ENCODE data around the gene PCF11.
"Not testable (repeated sequence)": the region's sequence is repeated elsewhere in the genome, so short reads cannot be mapped to it uniquely, and the experiment has no call there.

DNA sequence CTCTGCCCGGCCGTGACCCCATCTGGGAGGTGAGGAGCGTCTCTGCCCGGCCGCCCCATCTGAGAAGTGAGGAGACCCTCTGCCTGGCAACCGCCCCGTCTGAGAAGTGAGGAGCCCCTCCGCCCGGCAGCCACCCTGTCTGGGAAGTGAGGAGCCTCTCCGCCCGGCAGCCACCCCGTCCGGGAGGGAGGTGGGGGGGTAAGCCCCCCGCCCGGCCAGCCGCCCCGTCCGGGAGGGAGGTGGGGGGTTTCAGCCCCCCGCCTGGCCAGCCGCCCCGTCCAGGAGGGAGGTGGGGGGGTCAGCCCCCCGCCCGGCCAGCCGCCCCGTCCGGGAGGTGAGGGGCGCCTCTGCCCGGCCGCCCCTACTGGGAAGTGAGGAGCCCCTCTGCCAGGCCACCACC is 23.7 kb upstream of the PCF11 start:
- TF ChIP-seq POLR2A (IDR thresholded peaks at IDR 0.05; ENCODE audit: insufficient read depth in 1 of 2, low read depth in 2 of 2, low read length in 2 of 2); ZNF234 (CRISPR knock-in tag; conservative IDR thresholded peaks at IDR 0.05); ZNF652 (CRISPR knock-in tag; IDR thresholded peaks at IDR 0.05; ENCODE audit: borderline replicate concordance, low read depth); JUND (CRISPR knock-in tag; IDR thresholded peaks at IDR 0.05); HNRNPUL1 (IDR thresholded peaks at IDR 0.05; ENCODE audit: low read depth, low read length); HNRNPH1 (optimal IDR thresholded peaks at IDR 0.05; ENCODE audit: low read depth, low read length): not testable (repeated sequence)
- TF ChIP-seq, protein P1, sequence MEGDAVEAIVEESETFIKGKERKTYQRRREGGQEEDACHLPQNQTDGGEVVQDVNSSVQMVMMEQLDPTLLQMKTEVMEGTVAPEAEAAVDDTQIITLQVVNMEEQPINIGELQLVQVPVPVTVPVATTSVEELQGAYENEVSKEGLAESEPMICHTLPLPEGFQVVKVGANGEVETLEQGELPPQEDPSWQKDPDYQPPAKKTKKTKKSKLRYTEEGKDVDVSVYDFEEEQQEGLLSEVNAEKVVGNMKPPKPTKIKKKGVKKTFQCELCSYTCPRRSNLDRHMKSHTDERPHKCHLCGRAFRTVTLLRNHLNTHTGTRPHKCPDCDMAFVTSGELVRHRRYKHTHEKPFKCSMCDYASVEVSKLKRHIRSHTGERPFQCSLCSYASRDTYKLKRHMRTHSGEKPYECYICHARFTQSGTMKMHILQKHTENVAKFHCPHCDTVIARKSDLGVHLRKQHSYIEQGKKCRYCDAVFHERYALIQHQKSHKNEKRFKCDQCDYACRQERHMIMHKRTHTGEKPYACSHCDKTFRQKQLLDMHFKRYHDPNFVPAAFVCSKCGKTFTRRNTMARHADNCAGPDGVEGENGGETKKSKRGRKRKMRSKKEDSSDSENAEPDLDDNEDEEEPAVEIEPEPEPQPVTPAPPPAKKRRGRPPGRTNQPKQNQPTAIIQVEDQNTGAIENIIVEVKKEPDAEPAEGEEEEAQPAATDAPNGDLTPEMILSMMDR (CRISPR knock-in tag; IDR thresholded peaks at IDR 0.05): not testable (repeated sequence)
